T-helper 1 cell treated with Interleukin-12 subunit alpha and Interleukin-12 subunit beta and Interleukin-4 antibody, amounts not matched to agents 30 μg/mL and 1 μg/mL, for 36 hours (primary cell): Measurements from ENCODE around the gene MXD1.

ENCODE experiments used
- H3K27ac Mint-ChIP-seq: one replicate; pipeline ENCODE4 v1.8.0; 2021; ENCODE audit warnings: mild to moderate bottlenecking, mixed read lengths
- H3K27me3 Mint-ChIP-seq: one replicate; pipeline ENCODE4 v1.8.0; 2021; ENCODE audit warnings: low read depth, mixed read lengths
- H3K36me3 Mint-ChIP-seq: one replicate; pipeline ENCODE4 v1.8.0; 2021; ENCODE audit warnings: low read depth, mixed read lengths
- H3K4me1 Mint-ChIP-seq: one replicate; pipeline ENCODE4 v1.8.0; 2021; ENCODE audit warnings: low read depth, mixed read lengths
- H3K4me3 Mint-ChIP-seq: one replicate; pipeline ENCODE4 v1.8.0; 2021; ENCODE audit warnings: mild to moderate bottlenecking, moderate library complexity, mixed read lengths
- H3K9me3 Mint-ChIP-seq: one replicate; pipeline ENCODE4 v1.8.0; 2021; ENCODE audit warnings: mixed read lengths

MXD1 gene

DNA sequence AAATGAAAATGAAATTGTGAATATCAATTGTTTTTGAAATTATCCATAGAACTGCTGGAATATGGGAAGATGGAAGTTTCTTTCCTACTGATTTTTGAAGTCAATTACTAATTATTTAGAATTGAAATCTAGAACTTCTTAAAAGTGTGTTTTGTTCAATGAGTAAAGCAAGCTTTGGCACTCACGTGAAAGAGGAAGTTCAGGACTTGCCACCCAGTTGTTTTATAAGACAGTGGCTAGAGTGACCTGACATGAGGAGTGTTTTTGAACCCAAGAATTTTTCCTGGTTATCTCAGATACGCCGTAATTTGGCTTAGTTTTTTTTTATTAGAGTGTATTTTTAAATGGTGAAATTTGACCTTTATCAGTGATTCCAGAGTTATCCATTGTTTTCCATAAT lies 3.5 kb downstream of the MXD1 start:
- Mint-ChIP-seq H3K36me3 (peaks cover 49% of the 10 kb centered on the region), H3K4me1 (peaks cover 30% of the 10 kb centered on the region), H3K27me3 (no peaks in the 10 kb centered on the region), H3K27ac (no peak overlapping the region), H3K4me3 (no peak overlapping the region), H3K9me3 (no peaks in the 10 kb centered on the region)

DNA sequence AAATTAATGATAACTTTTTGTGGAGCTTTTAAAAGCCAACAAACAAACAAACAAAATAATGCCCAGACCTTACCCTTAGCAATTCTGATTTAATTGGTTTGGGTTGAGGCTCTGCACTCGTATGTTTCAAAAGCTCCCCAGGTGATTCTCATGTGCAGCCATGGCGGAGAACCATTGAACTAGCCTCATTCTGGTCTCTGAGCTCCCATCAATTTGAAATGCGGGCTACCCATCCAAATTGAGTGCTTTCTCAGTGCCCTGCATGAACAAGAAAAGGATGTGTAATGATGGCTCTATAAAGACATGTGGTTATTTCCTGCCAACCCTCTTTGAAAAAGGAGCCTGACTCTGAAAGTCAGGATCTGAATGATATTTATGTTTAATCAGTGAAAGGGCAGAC lies 8.2 kb downstream of the MXD1 start:
- Mint-ChIP-seq H3K4me1 (peaks cover 27% of the 10 kb centered on the region), H3K27ac (no peak overlapping the region), H3K27me3 (no peaks in the 10 kb centered on the region), H3K9me3 (no peaks in the 10 kb centered on the region), H3K36me3 (peaks cover 67% of the 10 kb centered on the region), H3K4me3 (no peak overlapping the region)

DNA sequence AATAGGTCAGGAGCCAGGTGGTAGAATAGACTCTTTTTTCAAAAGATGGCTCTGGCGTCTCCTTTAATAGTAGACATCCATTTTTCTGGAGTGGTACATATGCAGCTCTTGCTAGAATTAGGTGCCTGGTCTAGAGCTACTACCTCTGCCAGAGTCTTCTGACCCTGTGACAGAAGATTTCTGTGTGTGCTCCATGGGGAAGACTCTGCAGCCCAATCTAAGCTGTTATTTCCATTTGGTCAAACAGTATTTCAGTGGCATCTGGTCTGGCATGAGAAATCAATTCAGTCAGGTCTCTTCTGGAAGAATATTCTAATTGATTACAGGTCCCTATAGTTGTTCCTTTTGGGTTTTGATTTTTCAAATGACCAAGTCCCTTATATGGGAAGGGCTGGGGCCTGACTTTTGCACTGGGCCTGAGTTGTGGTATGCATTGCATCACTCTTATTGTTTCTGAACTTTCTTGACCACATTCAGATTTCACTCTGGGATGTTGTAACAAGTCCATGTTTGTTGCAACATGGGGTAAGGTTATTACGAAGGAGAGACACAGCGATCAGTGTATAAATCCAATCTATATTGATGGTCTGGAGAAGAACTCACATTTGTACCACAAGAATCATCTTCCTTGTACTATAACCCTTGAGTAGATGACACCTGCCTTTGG lies 12.1 kb downstream of the MXD1 start:
- Mint-ChIP-seq H3K4me1 (peaks cover 37% of the 10 kb centered on the region), H3K36me3 (peaks cover 61% of the 10 kb centered on the region), H3K9me3 (no peaks in the 10 kb centered on the region), H3K4me3 (no peak overlapping the region), H3K27ac (no peak overlapping the region), H3K27me3 (no peaks in the 10 kb centered on the region)

DNA sequence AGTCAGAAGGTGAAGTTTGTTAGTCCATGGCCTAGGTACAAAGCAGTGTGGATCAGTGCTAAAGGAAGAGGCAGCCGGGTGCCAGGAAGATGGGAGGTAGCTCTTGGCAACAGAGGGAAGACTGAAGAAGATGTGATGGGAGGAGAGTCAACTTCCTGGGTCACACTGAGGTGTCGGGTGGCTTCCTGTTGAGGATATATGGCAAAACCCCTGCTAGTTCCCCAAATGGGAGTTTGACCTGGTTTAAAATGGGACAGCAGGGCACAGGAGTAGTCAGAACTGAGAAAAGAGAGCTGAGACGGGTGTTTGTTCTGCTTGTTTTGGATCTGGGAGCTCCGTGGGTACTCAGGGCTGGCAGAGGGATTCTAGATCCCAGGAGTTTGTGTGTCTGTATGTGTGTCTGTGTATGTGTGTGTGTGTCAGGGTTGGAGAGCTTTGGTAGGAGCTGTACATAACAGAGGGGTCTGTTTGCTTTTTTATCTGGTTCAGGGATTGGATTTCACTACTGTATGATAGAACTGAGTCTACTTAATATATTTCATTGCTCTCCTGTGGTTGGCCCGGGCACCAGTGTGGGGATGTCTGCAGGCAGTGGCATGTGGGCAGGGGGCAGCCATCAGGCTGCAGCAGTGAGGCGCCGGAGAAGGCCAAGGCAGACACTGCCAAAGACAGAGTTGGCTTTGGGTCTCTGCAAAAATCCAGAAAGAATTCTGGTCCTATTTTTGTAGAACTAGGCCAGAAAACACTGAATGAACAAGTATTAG lies 17.1 kb downstream of the MXD1 start:
- H3K36me3 Mint-ChIP-seq, result peaks cover 56% of the 10 kb centered on the region
- H3K9me3 Mint-ChIP-seq, result no peaks in the 10 kb centered on the region
- H3K4me1 Mint-ChIP-seq, result peaks cover 45% of the 10 kb centered on the region
- H3K4me3 Mint-ChIP-seq, result peak overlapping the region; percentile 15
- H3K27ac Mint-ChIP-seq, result peak overlapping the region; percentile 64
- H3K27me3 Mint-ChIP-seq, result no peaks in the 10 kb centered on the region

DNA sequence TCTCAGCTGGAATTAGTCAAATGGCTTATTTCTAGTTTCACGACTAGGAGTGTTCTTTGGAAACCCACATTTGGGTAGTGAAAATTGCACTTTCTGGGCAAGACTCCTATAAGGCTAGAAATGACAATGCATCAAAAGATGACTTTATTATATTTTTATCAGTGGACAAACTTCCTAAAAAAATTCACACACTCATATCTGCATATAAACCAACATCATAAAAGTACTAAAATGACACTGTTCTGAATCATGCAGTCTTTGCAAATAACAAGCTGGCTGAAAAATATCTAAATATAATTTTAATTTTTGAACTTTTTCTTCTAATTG lies 17.6 kb downstream of the MXD1 start:
- Mint-ChIP-seq H3K4me1 (peaks cover 43% of the 10 kb centered on the region), H3K27ac (no peak overlapping the region), H3K27me3 (no peaks in the 10 kb centered on the region), H3K36me3 (peaks cover 59% of the 10 kb centered on the region), H3K4me3 (no peak overlapping the region), H3K9me3 (no peaks in the 10 kb centered on the region)

DNA sequence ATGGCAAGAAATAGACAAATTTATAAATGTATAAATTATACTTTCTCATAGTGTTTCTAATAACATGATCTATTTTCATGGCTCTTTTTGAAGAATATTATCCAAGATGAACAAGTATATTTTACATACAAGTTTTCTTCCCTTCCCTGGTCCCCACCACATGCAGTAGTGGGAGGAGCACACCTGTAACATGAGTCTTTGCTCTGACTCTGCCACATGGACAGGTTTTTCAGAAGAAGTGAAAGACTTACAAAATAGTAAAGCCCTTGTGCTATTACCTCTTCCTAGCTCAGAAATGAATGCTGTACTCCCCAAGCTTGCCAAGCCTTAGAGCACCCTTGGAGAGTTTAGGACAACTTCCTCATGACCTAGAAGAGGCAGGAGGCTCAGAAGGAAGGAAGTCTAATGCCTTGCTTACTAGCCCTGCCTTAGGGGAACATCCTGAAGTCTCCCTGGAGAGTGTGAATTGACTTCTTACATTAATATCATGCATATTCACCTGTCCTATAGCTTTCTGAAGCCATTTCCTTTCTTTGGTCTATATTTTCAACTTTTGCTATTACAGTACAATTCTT lies 18.4 kb downstream of the MXD1 start:
- Mint-ChIP-seq H3K9me3 (no peaks in the 10 kb centered on the region), H3K4me3 (no peak overlapping the region), H3K4me1 (peaks cover 39% of the 10 kb centered on the region), H3K27me3 (no peaks in the 10 kb centered on the region), H3K36me3 (peaks cover 61% of the 10 kb centered on the region), H3K27ac (peak overlapping the region; percentile 42)

DNA sequence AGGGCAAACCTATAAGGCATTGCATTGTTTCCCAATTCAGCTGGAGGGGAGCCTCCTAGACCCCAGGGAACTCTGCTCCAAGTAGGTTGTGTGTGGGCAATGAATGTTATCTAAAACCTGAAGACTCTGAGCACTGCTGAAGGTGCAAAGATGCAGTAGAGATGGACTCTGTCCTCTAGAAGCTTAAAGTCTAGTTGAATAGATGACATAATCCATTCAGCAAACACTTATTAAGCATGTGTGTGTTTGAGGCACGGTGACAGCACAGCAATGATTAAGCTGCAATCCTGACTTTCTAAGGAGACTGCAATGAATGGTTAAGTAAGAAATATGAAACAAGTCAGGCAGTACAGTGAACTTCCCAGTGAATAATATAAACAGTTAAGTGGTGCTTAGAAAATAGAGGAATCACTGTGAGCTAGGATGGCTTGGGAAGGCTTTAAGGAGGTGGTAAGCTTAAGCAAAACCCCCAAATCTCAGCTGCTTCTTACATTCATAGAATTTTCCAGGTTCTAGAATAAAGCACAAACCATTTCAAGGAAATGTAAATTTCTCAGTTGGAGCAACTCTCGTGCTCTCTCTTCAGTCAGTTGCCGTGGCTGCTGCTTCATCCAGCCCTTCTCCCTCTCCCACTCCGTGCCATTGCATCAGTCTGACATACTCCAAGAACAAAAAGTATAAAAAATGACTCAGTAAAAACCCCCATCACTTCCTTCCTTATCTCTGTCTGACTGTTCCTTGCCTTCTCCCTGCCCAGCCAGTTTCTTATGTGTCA lies 19.1 kb downstream of the MXD1 start:
- peak overlapping the region; percentile 26 for H3K27ac Mint-ChIP-seq
- peaks cover 67% of the 10 kb centered on the region for H3K36me3 Mint-ChIP-seq
- no peaks in the 10 kb centered on the region for H3K9me3 Mint-ChIP-seq

DNA sequence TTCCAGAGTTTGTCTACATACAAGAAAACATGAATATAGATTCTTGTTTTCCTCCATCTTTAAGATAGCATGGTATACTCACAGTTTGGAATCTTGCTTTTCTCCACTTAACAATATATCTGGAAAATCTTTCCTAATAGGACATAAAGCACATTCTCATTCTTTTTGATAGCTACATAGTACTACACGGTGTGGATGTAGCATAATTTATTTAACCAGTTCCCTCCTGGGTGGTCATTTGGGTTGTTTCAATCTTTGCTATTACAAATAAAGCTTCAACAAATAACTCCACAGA lies 19.7 kb downstream of the MXD1 start:
- peaks cover 39% of the 10 kb centered on the region for H3K4me1 Mint-ChIP-seq
- no peaks in the 10 kb centered on the region for H3K9me3 Mint-ChIP-seq
- peaks cover 68% of the 10 kb centered on the region for H3K36me3 Mint-ChIP-seq
- no peaks in the 10 kb centered on the region for H3K27me3 Mint-ChIP-seq
- H3K4me3 Mint-ChIP-seq, result no peak overlapping the region
- peak overlapping the region; percentile 26 for H3K27ac Mint-ChIP-seq

More for the DNA sequence above, 19.1 kb downstream of the MXD1 start:
- no peaks in the 10 kb centered on the region for H3K27me3 Mint-ChIP-seq
- no peak overlapping the region for H3K4me3 Mint-ChIP-seq
- peaks cover 40% of the 10 kb centered on the region for H3K4me1 Mint-ChIP-seq

DNA sequence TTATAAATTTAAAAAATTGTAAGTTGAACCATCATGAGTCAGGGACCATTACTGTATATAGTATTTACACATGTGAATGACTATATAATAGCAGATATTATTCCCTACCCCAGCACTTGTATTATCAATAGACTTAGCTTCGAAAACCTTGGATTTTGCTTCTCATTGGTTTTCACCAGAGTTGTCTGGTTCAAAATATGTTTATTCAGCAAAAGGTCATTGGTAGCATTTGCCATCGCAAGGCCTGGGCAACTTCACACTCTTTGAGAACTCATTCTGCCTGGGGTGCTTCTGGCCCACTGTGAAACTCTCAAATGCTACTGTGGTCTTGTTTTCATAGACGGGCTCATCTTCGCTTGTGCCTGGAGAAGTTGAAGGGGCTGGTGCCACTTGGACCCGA lies 20.1 kb downstream of the MXD1 start:
- Mint-ChIP-seq H3K27me3 (no peaks in the 10 kb centered on the region), H3K4me3 (no peak overlapping the region), H3K9me3 (no peaks in the 10 kb centered on the region), H3K36me3 (peaks cover 69% of the 10 kb centered on the region), H3K27ac (no peak overlapping the region), H3K4me1 (peaks cover 39% of the 10 kb centered on the region)

DNA sequence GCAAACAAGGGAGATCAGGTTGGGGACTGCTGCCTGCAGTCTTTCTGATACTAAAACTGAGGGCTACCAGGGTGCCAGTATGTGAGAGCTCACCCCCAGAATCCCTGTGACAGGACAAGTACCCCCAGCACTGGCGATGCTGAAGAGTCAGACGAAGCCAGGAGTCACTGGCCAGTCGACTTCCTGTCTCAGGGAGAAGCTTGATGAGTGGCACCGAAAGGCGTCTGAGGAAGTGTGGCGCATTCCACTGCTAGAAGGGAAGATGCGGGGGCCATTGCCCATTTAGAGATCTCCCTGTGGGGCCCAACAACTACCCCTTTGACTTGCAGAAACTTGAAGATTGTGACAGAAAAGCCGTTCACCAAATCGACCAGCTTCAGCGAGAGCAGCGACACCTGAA lies 22.0 kb downstream of the MXD1 start:
- Mint-ChIP-seq H3K9me3 (no peaks in the 10 kb centered on the region), H3K4me1 (peaks cover 35% of the 10 kb centered on the region), H3K4me3 (no peak overlapping the region), H3K36me3 (peaks cover 73% of the 10 kb centered on the region), H3K27me3 (no peaks in the 10 kb centered on the region), H3K27ac (no peak overlapping the region)

DNA sequence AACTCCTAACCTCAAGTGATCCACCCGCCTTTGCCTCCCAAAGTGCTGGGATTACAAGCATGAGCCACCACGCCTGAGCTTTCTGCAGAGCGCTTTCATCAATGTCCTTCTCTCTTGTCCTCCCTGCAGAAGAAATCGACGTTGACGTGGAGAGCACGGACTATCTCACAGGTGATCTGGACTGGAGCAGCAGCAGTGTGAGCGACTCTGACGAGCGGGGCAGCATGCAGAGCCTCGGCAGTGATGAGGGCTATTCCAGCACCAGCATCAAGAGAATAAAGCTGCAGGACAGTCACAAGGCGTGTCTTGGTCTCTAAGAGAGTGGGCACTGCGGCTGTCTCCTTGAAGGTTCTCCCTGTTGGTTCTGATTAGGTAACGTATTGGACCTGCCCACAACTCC lies 23.1 kb downstream of the MXD1 start:
- no peak overlapping the region for H3K4me3 Mint-ChIP-seq
- peaks cover 27% of the 10 kb centered on the region for H3K4me1 Mint-ChIP-seq
- no peak overlapping the region for H3K27ac Mint-ChIP-seq
- no peaks in the 10 kb centered on the region for H3K27me3 Mint-ChIP-seq
- H3K9me3 Mint-ChIP-seq, result no peaks in the 10 kb centered on the region
- H3K36me3 Mint-ChIP-seq, result peaks cover 77% of the 10 kb centered on the region

DNA sequence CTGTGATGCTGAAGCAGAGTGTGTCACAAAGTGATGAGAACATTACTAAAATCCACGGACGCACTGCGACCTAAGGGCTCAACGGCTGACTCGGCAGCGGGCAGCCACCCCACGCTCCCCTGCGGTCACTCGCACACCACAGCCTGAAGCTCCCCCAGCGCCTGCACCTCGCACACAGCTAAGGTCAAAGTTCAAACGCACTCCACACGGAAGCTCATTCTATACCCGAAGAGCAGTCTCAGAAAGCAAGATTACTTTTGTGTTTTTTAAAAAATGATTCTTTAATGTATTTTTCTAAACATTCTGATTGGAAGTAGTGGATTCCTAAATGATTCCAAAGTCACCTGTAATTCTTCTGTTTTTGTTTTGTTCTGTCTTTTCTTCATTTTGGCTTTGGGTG lies 24.8 kb downstream of the MXD1 start:
- Mint-ChIP-seq H3K9me3 (no peaks in the 10 kb centered on the region), H3K27ac (no peak overlapping the region), H3K4me3 (no peak overlapping the region), H3K4me1 (peaks cover 24% of the 10 kb centered on the region), H3K27me3 (no peaks in the 10 kb centered on the region), H3K36me3 (peaks cover 86% of the 10 kb centered on the region)

DNA sequence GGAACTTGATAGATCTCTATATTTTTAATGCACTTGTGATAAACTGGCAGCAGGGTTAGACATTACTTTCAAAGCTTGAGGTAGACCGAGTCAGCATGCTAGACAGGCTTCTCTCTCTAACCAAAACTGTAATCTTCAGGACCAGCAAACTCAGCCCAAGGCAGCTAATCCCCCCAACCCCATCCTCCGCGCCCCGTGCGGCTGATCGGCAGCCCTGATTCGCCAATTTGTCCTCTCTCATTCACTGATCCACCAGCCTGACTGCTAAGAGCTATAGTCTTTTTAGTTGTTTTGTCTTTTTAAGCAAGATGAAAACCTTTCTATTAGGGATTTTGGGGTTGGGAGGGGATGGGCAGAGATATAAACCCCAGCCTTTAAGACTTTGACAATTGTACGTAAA lies 25.8 kb downstream of the MXD1 start:
- Mint-ChIP-seq H3K36me3 (peaks cover 81% of the 10 kb centered on the region), H3K4me3 (no peak overlapping the region), H3K27me3 (no peaks in the 10 kb centered on the region), H3K27ac (no peak overlapping the region), H3K4me1 (peaks cover 30% of the 10 kb centered on the region), H3K9me3 (no peaks in the 10 kb centered on the region)

DNA sequence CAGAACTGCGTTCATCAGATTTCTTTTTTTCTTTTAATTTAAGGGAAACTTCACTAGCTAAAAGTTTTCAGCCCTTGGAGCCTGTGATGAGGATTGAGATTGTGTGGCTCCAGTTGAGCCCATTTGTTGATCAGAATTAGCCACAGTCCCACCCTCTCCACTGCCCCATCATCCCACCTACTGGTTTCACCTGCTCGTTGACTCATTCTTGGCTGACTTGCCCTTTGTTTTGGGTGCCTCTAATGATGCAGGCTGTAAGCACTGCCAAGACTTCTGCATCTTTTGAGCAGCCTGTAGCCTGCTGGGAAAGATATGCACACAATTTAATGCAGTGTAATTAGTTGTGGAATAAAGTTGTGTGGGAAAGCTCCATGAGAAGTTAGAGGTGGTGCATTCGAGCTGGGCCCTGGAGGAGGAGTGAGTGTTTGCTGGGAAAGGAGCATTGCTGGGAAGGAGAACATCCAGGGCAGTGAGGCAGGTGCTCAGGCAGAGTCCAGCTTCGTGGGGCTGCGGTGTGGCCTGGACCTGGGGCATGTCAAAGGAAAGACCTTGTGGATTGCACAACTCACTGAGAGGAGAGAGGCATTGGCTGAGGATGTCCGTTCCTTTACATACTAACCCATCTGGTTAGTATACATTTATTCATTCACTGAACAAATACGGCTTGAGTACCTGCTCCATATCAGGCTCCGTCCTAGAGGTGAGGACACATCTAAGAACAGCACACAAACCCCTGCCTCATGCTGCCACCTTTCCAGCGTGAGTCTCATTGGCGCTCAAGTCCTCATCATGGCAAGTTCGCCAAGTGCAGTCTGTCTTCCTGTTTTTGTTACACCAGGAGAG lies 28.3 kb downstream of the MXD1 start:
- no peaks in the 10 kb centered on the region for H3K9me3 Mint-ChIP-seq
- no peaks in the 10 kb centered on the region for H3K27me3 Mint-ChIP-seq
- H3K4me1 Mint-ChIP-seq, result peaks cover 48% of the 10 kb centered on the region
- peak overlapping the region; percentile 72 for H3K27ac Mint-ChIP-seq
- peaks cover 60% of the 10 kb centered on the region for H3K36me3 Mint-ChIP-seq
- no peak overlapping the region for H3K4me3 Mint-ChIP-seq
